NT2/D1 (cell line): ENCODE results near the gene WFDC5.
"Not testable (repeated sequence)": the region's sequence is repeated elsewhere in the genome, so short reads cannot be mapped to it uniquely, and the experiment has no call there.

Source experiments
- DNase-seq: peaks from one replicate; pipeline ENCODE4 v3.0.0-alpha.2; 2011; ENCODE audit warnings: low read depth, low spot score
- H3K27me3 ChIP-seq: 2 replicates; pipeline ENCODE4 v1.6.0; 2011; ENCODE audit warnings: mild to moderate bottlenecking; ENCODE audit not compliant: insufficient read length, insufficient read depth
- H3K36me3 ChIP-seq: 2 replicates; pipeline ENCODE4 v1.6.1; 2011; ENCODE audit warnings: mild to moderate bottlenecking, low read length, mixed read lengths; ENCODE audit not compliant: insufficient read depth, insufficient read length
- H3K4me1 ChIP-seq: 2 replicates; pipeline ENCODE4 v1.5.1; 2011; ENCODE audit not compliant: insufficient read depth, insufficient read length
- H3K4me3 ChIP-seq: 2 replicates; pipeline ENCODE4 v1.5.1; 2011; ENCODE audit warnings: low read depth; ENCODE audit not compliant: insufficient read length
- H3K9ac ChIP-seq: 2 replicates; pipeline ENCODE4 v1.6.0; 2011; ENCODE audit warnings: low read depth; ENCODE audit not compliant: insufficient read length
- H3K9me3 ChIP-seq: 2 replicates; pipeline ENCODE4 v1.5.1; 2011; ENCODE audit warnings: mild to moderate bottlenecking, low read length; ENCODE audit not compliant: insufficient read depth
- SUZ12 ChIP-seq: IDR thresholded peaks from 2 replicates; pipeline ENCODE4 v1.6.1; 2011; ENCODE audit not compliant: insufficient read length, insufficient read depth; ENCODE audit errors: extremely low read depth
- YY1 ChIP-seq: IDR thresholded peaks from 2 replicates; pipeline ENCODE4 v1.6.1; 2011; ENCODE audit not compliant: insufficient read length, insufficient read depth
- ZNF274 ChIP-seq: IDR thresholded peaks from 2 replicates; pipeline ENCODE4 v1.6.1; 2011; ENCODE audit warnings: mild to moderate bottlenecking, low read depth, low read length

Gene WFDC5

DNA sequence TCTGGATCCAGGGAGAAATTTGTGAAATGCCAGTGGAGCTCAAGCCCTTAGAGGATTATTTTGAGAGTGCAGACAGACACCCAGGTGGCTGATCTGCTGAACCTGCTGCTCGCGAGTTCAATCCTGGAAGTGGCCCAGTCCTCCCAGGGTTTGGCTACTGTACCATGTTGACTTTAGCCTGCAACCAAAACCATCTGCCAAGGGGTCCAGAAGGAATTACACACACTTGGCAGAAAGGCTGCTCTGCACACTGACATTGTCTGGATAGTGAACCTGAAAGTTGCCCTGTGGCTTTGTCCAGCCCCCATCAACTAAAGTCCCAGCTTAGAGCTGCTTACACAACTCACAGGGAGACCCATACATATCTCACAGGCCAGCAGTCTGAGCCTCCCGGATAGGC, 38.2 kb upstream of the WFDC5 start:
- Histone ChIP-seq H3K9ac (no peak overlapping the region), H3K9me3 (peaks cover 18% of the 10 kb centered on the region; the same call in 1 of the 2 replicates), H3K36me3 (no peaks in the 10 kb centered on the region), H3K4me1 (no peaks in the 10 kb centered on the region), H3K4me3 (no peak overlapping the region), H3K27me3 (no peaks in the 10 kb centered on the region)
- no peak for DNase-seq
- TF ChIP-seq ZNF274 (no peak), SUZ12 (no peak), YY1 (no peak)

GRCh38 chr20:45152405-45152804, 37.4 kb upstream of the WFDC5 start:
- Histone ChIP-seq H3K36me3 (no peaks in the 10 kb centered on the region), H3K4me1 (no peaks in the 10 kb centered on the region), H3K9ac (no peak overlapping the region), H3K9me3 (peaks cover 18% of the 10 kb centered on the region; the same call in 1 of the 2 replicates), H3K27me3 (no peaks in the 10 kb centered on the region), H3K4me3 (no peak overlapping the region)
- no peak for DNase-seq
- no peak for TF ChIP-seq YY1
- TF ChIP-seq SUZ12: no peak
- no peak for TF ChIP-seq ZNF274

DNA sequence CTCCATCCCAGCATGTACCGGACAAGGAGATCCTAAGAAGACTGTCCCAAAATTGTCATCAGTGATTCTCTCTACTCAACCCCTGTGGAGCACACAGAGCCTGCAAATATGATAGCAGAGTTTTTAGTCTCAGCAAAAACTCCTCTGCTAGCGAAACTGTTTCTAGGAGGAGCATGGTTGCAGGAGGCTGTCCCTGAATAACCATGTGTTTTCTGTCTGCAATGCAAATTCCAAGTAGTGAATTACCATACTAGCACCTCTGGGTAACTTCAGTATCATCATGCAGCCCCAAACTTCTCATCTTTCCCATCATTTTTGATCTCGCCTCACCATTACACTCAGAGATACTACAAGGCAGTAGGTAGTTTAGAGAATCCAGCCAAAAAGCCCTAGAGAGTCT, 34.1 kb upstream of the WFDC5 start:
- Histone ChIP-seq H3K27me3 (peaks cover 2% of the 10 kb centered on the region), H3K9me3 (no peaks in the 10 kb centered on the region), H3K4me1 (no peaks in the 10 kb centered on the region), H3K36me3 (no peaks in the 10 kb centered on the region), H3K9ac (no peak overlapping the region), H3K4me3 (no peak overlapping the region)
- TF ChIP-seq ZNF274 (no peak), YY1 (no peak), SUZ12 (no peak)
- DNase-seq: no peak

DNA sequence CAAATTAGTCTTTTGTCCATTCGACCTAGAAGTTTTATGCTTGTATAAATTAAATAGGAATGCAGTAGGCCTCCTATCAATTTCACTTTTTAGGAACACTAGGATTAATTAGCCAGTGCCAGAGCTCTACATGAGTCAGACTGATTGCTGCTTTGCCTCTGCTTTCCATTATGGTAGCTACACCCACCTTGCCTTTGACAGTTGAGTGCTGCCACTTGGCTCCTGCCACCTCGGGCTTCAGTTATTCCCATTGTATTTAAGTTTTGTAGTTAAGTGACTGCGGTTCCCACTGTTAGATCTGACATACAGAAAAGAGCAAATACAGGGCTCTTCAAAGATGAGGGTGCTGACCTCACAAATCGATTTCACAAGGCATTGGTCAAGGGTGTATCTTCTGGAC, 25.9 kb upstream of the WFDC5 start:
- H3K9me3 ChIP-seq: no peaks in the 10 kb centered on the region
- DNase-seq: no peak
- H3K27me3 ChIP-seq: peaks cover 2% of the 10 kb centered on the region
- no peaks in the 10 kb centered on the region for H3K4me1 ChIP-seq
- TF ChIP-seq ZNF274: no peak
- TF ChIP-seq YY1: no peak
- TF ChIP-seq SUZ12: no peak
- no peaks in the 10 kb centered on the region for H3K36me3 ChIP-seq
- no peak overlapping the region for H3K4me3 ChIP-seq
- no peak overlapping the region for H3K9ac ChIP-seq

- DNase-seq, H3K27me3 ChIP-seq: not testable (repeated sequence)
These were observed 24.9 kb upstream of the WFDC5 start for GRCh38 chr20:45139733-45140375.

GRCh38 chr20:45138561-45139300, 23.8 kb upstream of the WFDC5 start:
- no peak overlapping the region for H3K4me3 ChIP-seq
- DNase-seq: peak; percentile 72
- no peaks in the 10 kb centered on the region for H3K27me3 ChIP-seq
- H3K4me1 ChIP-seq: no peaks in the 10 kb centered on the region
- no peaks in the 10 kb centered on the region for H3K36me3 ChIP-seq
- H3K9me3 ChIP-seq: no peaks in the 10 kb centered on the region
- TF ChIP-seq SUZ12 (no peak), ZNF274 (no peak), YY1 (no peak)
- H3K9ac ChIP-seq: no peak overlapping the region

More at GRCh38 chr20:45139733-45140375, 24.9 kb upstream of the WFDC5 start:
- not testable (repeated sequence) for H3K9ac ChIP-seq, H3K4me3 ChIP-seq, H3K36me3 ChIP-seq, H3K9me3 ChIP-seq, H3K4me1 ChIP-seq

- TF ChIP-seq ZNF274 (no peak), SUZ12 (no peak), YY1 (no peak)
- Histone ChIP-seq H3K4me1 (no peaks in the 10 kb centered on the region), H3K36me3 (no peaks in the 10 kb centered on the region), H3K9me3 (no peaks in the 10 kb centered on the region), H3K4me3 (no peak overlapping the region), H3K9ac (no peak overlapping the region), H3K27me3 (no peaks in the 10 kb centered on the region)
- DNase-seq: no peak
These were observed 21.9 kb upstream of the WFDC5 start for GRCh38 chr20:45136911-45137310.
